Smooth muscle cell (in vitro differentiated cells): ENCODE data around the gene ABCD3. TPM values are rescaled to one million over a fixed set of nuclear protein-coding genes. Genes with fewer than 3 reads are reported as not detected.

ENCODE experiments used
- DNase-seq: peaks from one replicate; lab custom pipeline; 2025; ENCODE audit not compliant: unreplicated experiment; lab: John Stamatoyannopoulos, UW
- H2AFZ ChIP-seq: fragments of 200-600 bp; sonication (generic); 2 replicates; pipeline ENCODE4 v1.6.0; 2016; ENCODE audit warnings: antibody characterized with exemption, low read depth, mild to moderate bottlenecking
- H3F3A ChIP-seq: fragments of 200-600 bp; sonication (generic); 2 replicates; pipeline ENCODE4 v1.6.0; 2017; ENCODE audit warnings: antibody characterized with exemption, low read depth
- H3K27ac ChIP-seq: fragments of 200-600 bp; sonication (generic); 2 replicates; pipeline ENCODE4 v1.5.1; 2016; ENCODE audit warnings: low read depth, mild to moderate bottlenecking
- H3K27me3 ChIP-seq: fragments of 200-600 bp; sonication (generic); 2 replicates; pipeline ENCODE4 v1.6.1; 2016; ENCODE audit warnings: low read depth, mild to moderate bottlenecking
- H3K36me3 ChIP-seq: fragments of 200-600 bp; sonication (generic); 2 replicates; pipeline ENCODE4 v1.5.1; 2016; ENCODE audit warnings: low read depth
- H3K4me1 ChIP-seq: fragments of 200-600 bp; sonication (generic); 2 replicates; pipeline ENCODE4 v1.5.1; 2016; ENCODE audit warnings: low read depth
- H3K4me2 ChIP-seq: fragments of 200-600 bp; sonication (generic); 2 replicates; pipeline ENCODE4 v1.6.0; 2016; ENCODE audit warnings: mild to moderate bottlenecking
- H3K4me3 ChIP-seq: fragments of 200-600 bp; sonication (generic); 2 replicates; pipeline ENCODE4 v1.5.1; 2016; ENCODE audit warnings: mild to moderate bottlenecking
- H3K79me2 ChIP-seq: fragments of 200-600 bp; sonication (generic); 2 replicates; pipeline ENCODE4 v1.6.0; 2016; ENCODE audit warnings: low read depth, mild to moderate bottlenecking
- H3K9ac ChIP-seq: fragments of 200-600 bp; sonication (generic); 2 replicates; pipeline ENCODE4 v1.6.0; 2016; ENCODE audit warnings: low read depth
- H3K9me3 ChIP-seq: fragments of 200-600 bp; sonication (generic); replicated peaks from 2 replicates; pipeline ENCODE4 v1.5.1; 2016; ENCODE audit warnings: low read depth
- H4K20me1 ChIP-seq: fragments of 200-600 bp; sonication (generic); 2 replicates; pipeline ENCODE4 v1.6.0; 2016; ENCODE audit warnings: low read depth
- WGBS: methylation state at CpG from one replicate; pipeline ENCODE4 v1.1.7; 2016; ENCODE audit warnings: low lambda C conversion rate; 5-methylcytosine and 5-hydroxymethylcytosine counted together
- polyA plus RNA-seq: library from polyadenylated mRNA; unstranded; fragments of >200 nt; fragmentation: Nextera tagmentation; extraction: Ambion mirVana; gene quantifications from 2 replicates; pipeline ENCODE4 v1.2.1, GENCODE V29; 2016
- total RNA-seq: library from RNA; depleted of rRNA; stranded (reverse); fragments of >200 nt; gene quantifications from 2 replicates; pipeline ENCODE4 v1.2.3, GENCODE V29; 2014
- TF ChIP-seq, protein P1 (sequence below): fragments of 200-600 bp; sonication (generic); IDR thresholded peaks from 2 replicates; pipeline ENCODE4 v1.5.1; 2017; ENCODE audit warnings: borderline replicate concordance, mild to moderate bottlenecking, antibody characterized with exemption; ENCODE audit not compliant: insufficient read depth, poor library complexity, severe bottlenecking

The ABCD3 gene
- total and polyA plus RNA-seq, 2 experiments from 2014 or later = 22.5 to 42.4 TPM

DNA sequence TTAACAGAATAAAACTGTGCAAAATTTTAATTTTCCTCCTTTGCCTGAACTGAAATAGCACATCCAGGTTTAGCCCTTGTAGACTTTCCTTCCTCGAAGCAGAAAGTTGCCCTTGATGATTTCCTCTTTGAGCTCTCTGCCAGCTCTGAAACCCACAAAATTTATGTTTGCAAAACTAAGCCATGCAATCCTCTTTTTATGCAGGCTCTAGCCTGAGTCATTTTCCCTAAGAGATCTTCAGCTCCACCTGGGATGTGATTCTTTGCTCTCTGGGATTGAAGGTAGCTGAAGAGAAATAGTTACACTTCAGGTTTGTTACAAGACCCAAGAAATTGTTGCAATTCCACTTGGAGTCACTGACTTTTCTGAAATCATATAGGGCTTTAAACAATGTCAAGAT is 124.8 kb downstream of the ABCD3 start:
- peaks cover 30% of the 10 kb centered on the region for H3F3A ChIP-seq
- peaks cover 46% of the 10 kb centered on the region for H3K79me2 ChIP-seq
- WGBS = 10% methylated on average over 1 of the region's 1 CpG
- H3K27me3 ChIP-seq = no peaks in the 10 kb centered on the region
- H3K9me3 ChIP-seq = no peaks in the 10 kb centered on the region
- peaks cover 35% of the 10 kb centered on the region for H4K20me1 ChIP-seq
- no peaks in the 10 kb centered on the region for H3K36me3 ChIP-seq
- H3K27ac ChIP-seq = peak overlapping the region; percentile 94
- peak overlapping the region; percentile 94 for H3K4me2 ChIP-seq
- peak overlapping the region; percentile 89 for H3K4me3 ChIP-seq
- TF ChIP-seq, protein P1, sequence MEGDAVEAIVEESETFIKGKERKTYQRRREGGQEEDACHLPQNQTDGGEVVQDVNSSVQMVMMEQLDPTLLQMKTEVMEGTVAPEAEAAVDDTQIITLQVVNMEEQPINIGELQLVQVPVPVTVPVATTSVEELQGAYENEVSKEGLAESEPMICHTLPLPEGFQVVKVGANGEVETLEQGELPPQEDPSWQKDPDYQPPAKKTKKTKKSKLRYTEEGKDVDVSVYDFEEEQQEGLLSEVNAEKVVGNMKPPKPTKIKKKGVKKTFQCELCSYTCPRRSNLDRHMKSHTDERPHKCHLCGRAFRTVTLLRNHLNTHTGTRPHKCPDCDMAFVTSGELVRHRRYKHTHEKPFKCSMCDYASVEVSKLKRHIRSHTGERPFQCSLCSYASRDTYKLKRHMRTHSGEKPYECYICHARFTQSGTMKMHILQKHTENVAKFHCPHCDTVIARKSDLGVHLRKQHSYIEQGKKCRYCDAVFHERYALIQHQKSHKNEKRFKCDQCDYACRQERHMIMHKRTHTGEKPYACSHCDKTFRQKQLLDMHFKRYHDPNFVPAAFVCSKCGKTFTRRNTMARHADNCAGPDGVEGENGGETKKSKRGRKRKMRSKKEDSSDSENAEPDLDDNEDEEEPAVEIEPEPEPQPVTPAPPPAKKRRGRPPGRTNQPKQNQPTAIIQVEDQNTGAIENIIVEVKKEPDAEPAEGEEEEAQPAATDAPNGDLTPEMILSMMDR = no peak
- DNase-seq = no peak
- peaks cover 22% of the 10 kb centered on the region for H3K4me1 ChIP-seq
- H3K9ac ChIP-seq = peak overlapping the region; percentile 90
- H2AFZ ChIP-seq = no peak overlapping the region

DNA sequence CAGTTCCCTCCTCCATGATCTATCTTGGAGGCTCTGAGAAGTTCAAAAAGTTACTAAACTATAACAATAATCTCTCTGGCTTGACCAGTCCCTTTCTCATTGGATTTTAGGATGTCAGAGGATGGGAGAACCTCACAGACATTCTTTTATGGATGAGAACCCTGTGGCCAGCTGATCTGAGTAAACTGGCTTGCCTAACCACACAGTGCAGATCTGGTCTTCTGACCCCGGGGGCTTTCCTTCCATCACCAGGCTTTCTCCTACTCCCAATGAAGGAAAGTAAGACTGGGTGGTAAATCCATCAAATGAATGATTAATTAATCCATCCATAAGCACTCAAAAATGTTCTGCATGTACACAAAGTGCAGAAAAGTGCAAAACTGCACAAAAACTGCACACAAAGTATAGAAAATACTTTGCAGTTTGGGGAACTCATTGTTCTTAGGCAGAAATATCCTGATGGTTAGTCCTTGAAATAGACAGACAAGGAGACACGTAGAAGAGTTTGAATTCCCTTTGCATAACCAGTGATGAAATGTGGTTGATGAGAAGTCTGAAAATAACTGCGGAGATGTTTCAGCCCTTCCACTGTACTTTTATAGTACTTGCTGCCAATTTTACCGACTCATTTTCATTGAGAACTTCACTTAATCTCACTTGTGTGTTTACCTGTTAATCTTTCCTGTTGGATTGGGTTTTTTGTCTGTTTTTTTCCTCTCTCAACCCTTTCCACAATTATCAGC is 125.9 kb downstream of the ABCD3 start:
- no peaks in the 10 kb centered on the region for H3K9me3 ChIP-seq
- no peaks in the 10 kb centered on the region for H3K27me3 ChIP-seq
- no peak overlapping the region for H2AFZ ChIP-seq
- H3K4me1 ChIP-seq = peaks cover 15% of the 10 kb centered on the region
- DNase-seq = no peak
- WGBS = 33% methylated on average over 4 of the region's 4 CpGs
- H3K9ac ChIP-seq = peak overlapping the region; percentile 90
- H3K79me2 ChIP-seq = peaks cover 35% of the 10 kb centered on the region
- peak overlapping the region; percentile 94 for H3K27ac ChIP-seq
- H3K4me3 ChIP-seq = peak overlapping the region; percentile 89
- no peaks in the 10 kb centered on the region for H3K36me3 ChIP-seq
- H3K4me2 ChIP-seq = peak overlapping the region; percentile 94
- TF ChIP-seq, protein P1 = no peak
- peaks cover 24% of the 10 kb centered on the region for H4K20me1 ChIP-seq
- peaks cover 30% of the 10 kb centered on the region for H3F3A ChIP-seq

DNA sequence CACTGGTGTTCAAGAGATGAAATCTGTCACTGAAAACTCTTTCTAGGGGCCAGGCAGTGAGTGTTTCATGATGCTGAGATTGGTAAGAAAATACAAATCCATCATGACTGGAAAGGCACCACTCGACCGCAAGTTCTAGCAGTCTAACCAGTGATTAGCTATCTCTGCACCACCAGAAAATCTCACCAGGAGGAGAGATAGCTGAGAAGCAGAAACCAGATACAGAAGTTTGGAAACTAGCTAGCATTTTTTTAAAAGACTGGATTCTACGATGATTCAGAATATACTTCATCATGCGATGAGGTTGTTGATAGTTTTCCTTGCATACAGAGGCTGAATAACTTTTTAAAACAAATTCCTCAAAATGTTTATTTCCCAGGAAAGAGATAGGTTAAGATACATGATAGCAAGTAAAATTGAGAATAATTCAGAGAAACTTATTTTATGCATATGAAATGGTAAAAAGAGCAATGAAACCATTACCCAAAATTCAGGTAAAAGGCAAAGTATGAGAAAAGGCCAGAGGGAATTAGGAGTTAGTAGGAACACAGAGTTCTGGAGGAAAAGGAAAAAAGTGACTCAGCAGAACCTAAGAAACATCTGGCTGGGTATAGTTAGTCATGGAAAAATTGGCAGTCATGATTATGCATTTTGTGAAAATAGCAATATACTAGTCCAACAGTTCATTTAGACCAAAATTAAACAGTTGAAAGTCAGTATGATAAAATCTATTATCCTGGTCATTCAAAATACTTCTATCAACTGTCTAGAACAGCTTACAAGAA is 126.7 kb downstream of the ABCD3 start:
- no peak for DNase-seq
- Histone ChIP-seq H3K36me3 (no peaks in the 10 kb centered on the region), H3K9me3 (no peaks in the 10 kb centered on the region), H4K20me1 (peaks cover 16% of the 10 kb centered on the region), H3K4me1 (peaks cover 19% of the 10 kb centered on the region), H2AFZ (no peak overlapping the region), H3K9ac (peak overlapping the region; percentile 72), H3F3A (peaks cover 33% of the 10 kb centered on the region), H3K4me3 (peak overlapping the region; percentile 89), H3K27me3 (no peaks in the 10 kb centered on the region), H3K79me2 (peaks cover 27% of the 10 kb centered on the region), H3K4me2 (peak overlapping the region; percentile 94), H3K27ac (peak overlapping the region; percentile 94)
- 13% methylated on average over 4 of the region's 4 CpGs for WGBS
- TF ChIP-seq, protein P1 = peak; percentile 12
